ENCODE data around the gene STMN3. TPM values are rescaled to one million over a fixed set of nuclear protein-coding genes. Genes with fewer than 3 reads are reported as not detected.
"Not testable (repeated sequence)": the region's sequence is repeated elsewhere in the genome, so short reads cannot be mapped to it uniquely, and the experiment has no call there.

The STMN3 gene
- total and polyA plus RNA-seq, 2 experiments from 2014 or later = 18.6 to 37.6 TPM

- no peak overlapping the region for H3K27ac ChIP-seq
- H3K9ac ChIP-seq = no peak overlapping the region
- WGBS, 2 experiments (ENCODE audit: low coverage in 1 of 2, low lambda C conversion rate in 2 of 2, missing lambda C conversion rate in 2 of 2) = 82 to 86% methylated on average over 9 of the region's 9 CpGs
- peaks cover 6% of the 10 kb centered on the region for H3K4me1 ChIP-seq (ENCODE audit: insufficient read depth)
- in situ Hi-C loops (cut with MboI) = no loop called here
- no peak for TF ChIP-seq EZH2phosphoT487 (IDR thresholded peaks at IDR 0.05; ENCODE audit: insufficient read depth, low read depth)
- no peak for TF ChIP-seq EZH2 (IDR thresholded peaks at IDR 0.05; ENCODE audit: insufficient read depth, poor library complexity, severe bottlenecking)
- no peaks in the 10 kb centered on the region for H3K36me3 ChIP-seq (ENCODE audit: low read depth)
- H3K4me2 ChIP-seq (ENCODE audit: unreplicated experiment) = no peak overlapping the region
- H3K27me3 ChIP-seq (replicated peaks; ENCODE audit: insufficient read depth) = no peaks in the 10 kb centered on the region
- peaks cover 55% of the 10 kb centered on the region for H3K79me2 ChIP-seq (ENCODE audit: insufficient read depth)
- DNase-seq = no peak
- no peaks in the 10 kb centered on the region for H4K20me1 ChIP-seq (ENCODE audit: insufficient read depth)
- no peak overlapping the region for H2AFZ ChIP-seq
- peaks cover 7% of the 10 kb centered on the region; the same call in 1 of the 2 replicates for H3F3A ChIP-seq (ENCODE audit: insufficient read depth)
- no peaks in the 10 kb centered on the region for H3K9me2 ChIP-seq (ENCODE audit: insufficient read depth)
- no peaks in the 10 kb centered on the region for H3K9me3 ChIP-seq (ENCODE audit: low read depth)
- H3K4me3 ChIP-seq = no peak overlapping the region
Observed at GRCh38 chr20:63662813-63663189, 9.6 kb upstream of the STMN3 start.

DNA sequence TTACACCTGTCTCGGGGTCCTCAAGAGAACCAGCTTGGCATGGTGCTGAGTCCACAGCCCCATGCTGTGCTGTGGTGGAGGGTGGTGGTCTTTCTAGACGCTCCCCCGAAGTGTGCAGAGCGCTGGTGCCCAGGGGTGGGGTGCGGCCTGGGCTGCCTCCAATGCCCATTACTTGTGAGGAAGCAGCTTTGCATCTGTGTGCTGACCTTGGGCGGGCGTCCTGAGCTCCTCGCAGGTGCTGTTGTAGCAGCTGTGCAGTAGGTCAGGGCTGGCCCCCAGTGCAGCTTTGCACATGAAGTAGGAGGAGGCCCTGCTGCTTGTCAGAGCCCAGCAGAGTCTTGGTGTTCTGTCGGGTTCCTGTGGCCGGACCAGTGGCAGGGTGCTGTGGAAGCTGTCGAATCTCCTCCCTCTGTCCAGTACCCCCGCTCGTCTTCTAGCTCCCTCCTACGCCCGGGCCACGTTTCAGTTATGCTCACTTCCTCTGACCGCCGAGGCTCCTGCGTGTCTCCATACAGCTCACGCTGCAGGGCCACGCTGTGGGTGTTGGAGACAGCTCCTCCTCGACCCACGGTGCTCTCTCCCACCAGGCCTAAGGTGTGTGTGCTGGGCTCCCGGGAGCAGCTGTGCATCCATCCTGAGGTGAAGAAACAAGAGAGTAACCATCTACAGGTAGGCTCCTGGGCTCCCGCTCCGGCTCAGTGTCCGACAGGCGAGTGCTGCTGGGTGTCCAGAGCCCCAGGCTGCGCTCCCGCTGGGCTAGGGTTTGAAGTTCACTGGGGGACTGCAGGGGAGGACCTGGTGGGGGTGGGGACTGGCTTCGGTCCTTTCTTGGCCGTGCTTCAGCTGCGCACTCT, 9.0 kb upstream of the STMN3 start:
- no peak for TF ChIP-seq EZH2 (IDR thresholded peaks at IDR 0.05; ENCODE audit: insufficient read depth, poor library complexity, severe bottlenecking)
- no peak for TF ChIP-seq EZH2phosphoT487 (IDR thresholded peaks at IDR 0.05; ENCODE audit: insufficient read depth, low read depth)
- Histone ChIP-seq H3K9me3 (ENCODE audit: low read depth) (no peaks in the 10 kb centered on the region), H3K79me2 (ENCODE audit: insufficient read depth) (peaks cover 55% of the 10 kb centered on the region)

GRCh38 chr20:63661108-63661507, 7.9 kb upstream of the STMN3 start:
- DNase-seq = no peak
- Histone ChIP-seq H2AFZ (no peak overlapping the region), H3K9me3 (ENCODE audit: low read depth) (no peaks in the 10 kb centered on the region), H4K20me1 (ENCODE audit: insufficient read depth) (no peaks in the 10 kb centered on the region), H3F3A (ENCODE audit: insufficient read depth) (peaks cover 7% of the 10 kb centered on the region; the same call in 1 of the 2 replicates), H3K4me3 (no peak overlapping the region), H3K27ac (no peak overlapping the region), H3K36me3 (ENCODE audit: low read depth) (no peaks in the 10 kb centered on the region), H3K4me1 (ENCODE audit: insufficient read depth) (peaks cover 13% of the 10 kb centered on the region), H3K27me3 (replicated peaks; ENCODE audit: insufficient read depth) (no peaks in the 10 kb centered on the region), H3K4me2 (ENCODE audit: unreplicated experiment) (no peak overlapping the region), H3K79me2 (ENCODE audit: insufficient read depth) (peaks cover 55% of the 10 kb centered on the region), H3K9ac (no peak overlapping the region), H3K9me2 (ENCODE audit: insufficient read depth) (no peaks in the 10 kb centered on the region)
- no peak for TF ChIP-seq EZH2phosphoT487 (IDR thresholded peaks at IDR 0.05; ENCODE audit: insufficient read depth, low read depth)
- no peak for TF ChIP-seq EZH2 (IDR thresholded peaks at IDR 0.05; ENCODE audit: insufficient read depth, poor library complexity, severe bottlenecking)
- in situ Hi-C loops (cut with MboI) = no loop called here
- WGBS, 2 experiments (ENCODE audit: low coverage in 1 of 2, low lambda C conversion rate in 2 of 2, missing lambda C conversion rate in 2 of 2) = 90 to 91% methylated on average over 22 of the region's 22 CpGs

More for the DNA sequence above, 9.0 kb upstream of the STMN3 start:
- no peaks in the 10 kb centered on the region for H3K9me2 ChIP-seq (ENCODE audit: insufficient read depth)
- no peak overlapping the region for H3K4me3 ChIP-seq
- peaks cover 12% of the 10 kb centered on the region for H3K4me1 ChIP-seq (ENCODE audit: insufficient read depth)
- no peak overlapping the region for H2AFZ ChIP-seq
- no peaks in the 10 kb centered on the region for H3K27me3 ChIP-seq (replicated peaks; ENCODE audit: insufficient read depth)
- peaks cover 7% of the 10 kb centered on the region; the same call in 1 of the 2 replicates for H3F3A ChIP-seq (ENCODE audit: insufficient read depth)
- H4K20me1 ChIP-seq (ENCODE audit: insufficient read depth) = no peaks in the 10 kb centered on the region
- no peak for DNase-seq
- H3K4me2 ChIP-seq (ENCODE audit: unreplicated experiment) = no peak overlapping the region
- in situ Hi-C loops (cut with MboI) = no loop called here
- WGBS, 2 experiments (ENCODE audit: low coverage in 1 of 2, low lambda C conversion rate in 2 of 2, missing lambda C conversion rate in 2 of 2) = 91 to 94% methylated on average over 30 to 33 of the region's 33 CpGs
- no peak overlapping the region for H3K9ac ChIP-seq
- no peaks in the 10 kb centered on the region for H3K36me3 ChIP-seq (ENCODE audit: low read depth)
- no peak overlapping the region for H3K27ac ChIP-seq

DNA sequence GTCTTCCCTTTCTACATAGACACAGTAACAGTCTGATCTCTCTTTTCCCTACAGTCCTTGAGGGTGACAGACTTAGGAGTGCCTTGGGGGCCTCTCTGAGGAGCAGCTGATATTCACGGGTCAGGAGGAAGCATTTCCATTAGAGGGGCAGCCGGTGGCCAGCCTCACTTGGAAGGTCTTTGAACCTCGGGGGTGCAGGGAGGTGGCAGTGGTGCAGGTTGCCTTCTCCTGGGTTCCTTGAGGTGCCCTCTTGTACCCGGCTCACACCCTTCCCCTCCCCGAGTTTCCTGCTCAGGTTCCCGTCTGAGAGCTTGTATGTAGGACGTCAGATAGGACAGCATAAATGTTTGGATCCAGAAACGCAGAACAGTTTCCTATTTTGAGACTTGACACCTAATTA, 7.4 kb upstream of the STMN3 start:
- no peak overlapping the region for H3K9ac ChIP-seq
- H3K27me3 ChIP-seq (replicated peaks; ENCODE audit: insufficient read depth) = no peaks in the 10 kb centered on the region
- H2AFZ ChIP-seq = no peak overlapping the region
- no peaks in the 10 kb centered on the region for H3K9me3 ChIP-seq (ENCODE audit: low read depth)
- peaks cover 55% of the 10 kb centered on the region for H3K79me2 ChIP-seq (ENCODE audit: insufficient read depth)
- H3K4me3 ChIP-seq = no peak overlapping the region
- H4K20me1 ChIP-seq (ENCODE audit: insufficient read depth) = no peaks in the 10 kb centered on the region
- no peak overlapping the region for H3K4me2 ChIP-seq (ENCODE audit: unreplicated experiment)
- H3K36me3 ChIP-seq (ENCODE audit: low read depth) = no peaks in the 10 kb centered on the region
- no peak overlapping the region for H3K27ac ChIP-seq
- WGBS, 2 experiments (ENCODE audit: low coverage in 1 of 2, low lambda C conversion rate in 2 of 2, missing lambda C conversion rate in 2 of 2) = 78 to 85% methylated on average over 8 of the region's 8 CpGs
- H3F3A ChIP-seq (ENCODE audit: insufficient read depth) = peaks cover 7% of the 10 kb centered on the region; the same call in 1 of the 2 replicates
- in situ Hi-C loops (cut with MboI) = no loop called here
- TF ChIP-seq EZH2 (IDR thresholded peaks at IDR 0.05; ENCODE audit: insufficient read depth, poor library complexity, severe bottlenecking) = no peak
- no peak for TF ChIP-seq EZH2phosphoT487 (IDR thresholded peaks at IDR 0.05; ENCODE audit: insufficient read depth, low read depth)
- H3K4me1 ChIP-seq (ENCODE audit: insufficient read depth) = peaks cover 13% of the 10 kb centered on the region
- H3K9me2 ChIP-seq (ENCODE audit: insufficient read depth) = no peaks in the 10 kb centered on the region
- no peak for DNase-seq

DNA sequence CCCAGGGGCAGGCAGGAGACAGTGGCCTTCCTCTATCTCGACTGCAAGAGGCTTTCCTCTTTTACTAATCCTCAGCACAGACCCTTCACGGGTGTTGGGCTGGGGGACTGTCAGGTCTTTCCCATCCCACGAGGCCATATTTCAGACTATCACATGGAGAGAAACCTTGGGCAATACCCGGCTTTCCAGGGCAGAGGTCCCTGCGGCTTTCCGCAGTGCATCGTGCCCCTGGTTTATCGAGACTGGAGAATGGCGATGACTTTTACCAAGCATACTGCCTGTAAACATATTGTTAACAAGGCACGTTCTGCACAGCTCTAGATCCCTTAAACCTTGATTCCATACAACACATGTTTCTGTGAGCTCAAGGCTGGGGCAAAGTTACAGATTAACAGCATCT, 7.0 kb upstream of the STMN3 start:
- in situ Hi-C loops (cut with MboI); H3K9me2 ChIP-seq (ENCODE audit: insufficient read depth); H3F3A ChIP-seq (ENCODE audit: insufficient read depth); H3K4me3 ChIP-seq; H3K27me3 ChIP-seq (replicated peaks; ENCODE audit: insufficient read depth); H2AFZ ChIP-seq; H3K36me3 ChIP-seq (ENCODE audit: low read depth); H3K9me3 ChIP-seq (ENCODE audit: low read depth); H3K9ac ChIP-seq; H4K20me1 ChIP-seq (ENCODE audit: insufficient read depth); H3K4me2 ChIP-seq (ENCODE audit: unreplicated experiment); H3K27ac ChIP-seq; DNase-seq: not testable (repeated sequence)
- H3K79me2 ChIP-seq (ENCODE audit: insufficient read depth) = peaks cover 55% of the 10 kb centered on the region
- peaks cover 13% of the 10 kb centered on the region for H3K4me1 ChIP-seq (ENCODE audit: insufficient read depth)
- 86 to 92% methylated on average over 10 of the region's 10 CpGs for WGBS, 2 experiments (ENCODE audit: low coverage in 1 of 2, low lambda C conversion rate in 2 of 2, missing lambda C conversion rate in 2 of 2)

All from GM23248 (cell line).